GM12801 (cell line): ENCODE results near the gene PAQR8.

Experiments used
- CTCF ChIP-seq: IDR thresholded peaks from one replicate; pipeline ENCODE4 v1.5.1; 2011; ENCODE audit warnings: control low read depth; ENCODE audit not compliant: insufficient read length; ENCODE audit errors: extremely low read depth

Gene PAQR8

GRCh38 chr6:52361945-52362442 is at the start of gene PAQR8:
PAQR8 (plus strand) TSS chr6:52362151; CDS start chr6:52403214, 41,063 bp downstream.
- no peak for TF ChIP-seq CTCF

- TF ChIP-seq CTCF = no peak
Observed at GRCh38 chr6:52312461-52312860, 49.5 kb upstream of the PAQR8 start.

- no peak for TF ChIP-seq CTCF
Observed at GRCh38 chr6:52314752-52315151, 47.2 kb upstream of the PAQR8 start.

- no peak for TF ChIP-seq CTCF
Observed at GRCh38 chr6:52317211-52317610, 44.7 kb upstream of the PAQR8 start.

- no peak for TF ChIP-seq CTCF
Observed at GRCh38 chr6:52317841-52318581, 43.9 kb upstream of the PAQR8 start.

- TF ChIP-seq CTCF = no peak
Observed at GRCh38 chr6:52324189-52324588, 37.8 kb upstream of the PAQR8 start.

- TF ChIP-seq CTCF = no peak
Observed at GRCh38 chr6:52325695-52326471, 36.1 kb upstream of the PAQR8 start.
